Measurements from ENCODE around the gene GAREM1.

GAREM1 gene

GRCh38 chr18:32337347-32337746 lies 133.3 kb downstream of the GAREM1 start:
- Histone ChIP-seq H3K27me3 (ENCODE audit: control insufficient read depth, insufficient read depth, low read length) (no peaks in the 10 kb centered on the region), H3K4me3 (ENCODE audit: low read depth, low read length) (no peak overlapping the region), H3K4me1 (ENCODE audit: control insufficient read depth, insufficient read depth, low read length) (no peaks in the 10 kb centered on the region), H3K9ac (ENCODE audit: low read depth, low read length) (no peak overlapping the region), H3K36me3 (ENCODE audit: control insufficient read depth, insufficient read depth, low read length) (no peaks in the 10 kb centered on the region), H3K9me3 (ENCODE audit: control insufficient read depth, insufficient read depth, low read length) (no peaks in the 10 kb centered on the region)

- no peaks in the 10 kb centered on the region for H3K27me3 ChIP-seq (ENCODE audit: control insufficient read depth, insufficient read depth, low read length)
- no peaks in the 10 kb centered on the region for H3K4me1 ChIP-seq (ENCODE audit: control insufficient read depth, insufficient read depth, low read length)
- no peaks in the 10 kb centered on the region for H3K36me3 ChIP-seq (ENCODE audit: control insufficient read depth, insufficient read depth, low read length)
- no peak overlapping the region for H3K4me3 ChIP-seq (ENCODE audit: low read depth, low read length)
- H3K9ac ChIP-seq (ENCODE audit: low read depth, low read length), result no peak overlapping the region
- no peaks in the 10 kb centered on the region for H3K9me3 ChIP-seq (ENCODE audit: control insufficient read depth, insufficient read depth, low read length)
Measured at GRCh38 chr18:32335228-32335627, 135.5 kb downstream of the GAREM1 start.

GRCh38 chr18:32333781-32334180 lies 136.9 kb downstream of the GAREM1 start:
- H3K4me3 ChIP-seq (ENCODE audit: low read depth, low read length), result no peak overlapping the region
- no peaks in the 10 kb centered on the region for H3K27me3 ChIP-seq (ENCODE audit: control insufficient read depth, insufficient read depth, low read length)

GRCh38 chr18:32332708-32333107 lies 138.0 kb downstream of the GAREM1 start:
- no peak overlapping the region for H3K9ac ChIP-seq (ENCODE audit: low read depth, low read length)
- H3K36me3 ChIP-seq (ENCODE audit: control insufficient read depth, insufficient read depth, low read length), result no peaks in the 10 kb centered on the region
- H3K9me3 ChIP-seq (ENCODE audit: control insufficient read depth, insufficient read depth, low read length), result no peaks in the 10 kb centered on the region
- no peaks in the 10 kb centered on the region for H3K4me1 ChIP-seq (ENCODE audit: control insufficient read depth, insufficient read depth, low read length)
- no peaks in the 10 kb centered on the region for H3K27me3 ChIP-seq (ENCODE audit: control insufficient read depth, insufficient read depth, low read length)
- H3K4me3 ChIP-seq (ENCODE audit: low read depth, low read length), result no peak overlapping the region

More at GRCh38 chr18:32333781-32334180, 136.9 kb downstream of the GAREM1 start:
- Histone ChIP-seq H3K9ac (ENCODE audit: low read depth, low read length) (no peak overlapping the region), H3K36me3 (ENCODE audit: control insufficient read depth, insufficient read depth, low read length) (no peaks in the 10 kb centered on the region), H3K4me1 (ENCODE audit: control insufficient read depth, insufficient read depth, low read length) (no peaks in the 10 kb centered on the region), H3K9me3 (ENCODE audit: control insufficient read depth, insufficient read depth, low read length) (no peaks in the 10 kb centered on the region)

GRCh38 chr18:32328974-32329373 lies 141.7 kb downstream of the GAREM1 start:
- no peak overlapping the region for H3K9ac ChIP-seq (ENCODE audit: low read depth, low read length)
- peaks cover 8% of the 10 kb centered on the region for H3K4me1 ChIP-seq (ENCODE audit: control insufficient read depth, insufficient read depth, low read length)
- no peak overlapping the region for H3K4me3 ChIP-seq (ENCODE audit: low read depth, low read length)
- no peaks in the 10 kb centered on the region for H3K27me3 ChIP-seq (ENCODE audit: control insufficient read depth, insufficient read depth, low read length)
- H3K9me3 ChIP-seq (ENCODE audit: control insufficient read depth, insufficient read depth, low read length), result no peaks in the 10 kb centered on the region
- H3K36me3 ChIP-seq (ENCODE audit: control insufficient read depth, insufficient read depth, low read length), result no peaks in the 10 kb centered on the region

GRCh38 chr18:32328379-32328778 lies 142.3 kb downstream of the GAREM1 start:
- Histone ChIP-seq H3K9ac (ENCODE audit: low read depth, low read length) (no peak overlapping the region), H3K36me3 (ENCODE audit: control insufficient read depth, insufficient read depth, low read length) (no peaks in the 10 kb centered on the region), H3K4me3 (ENCODE audit: low read depth, low read length) (no peak overlapping the region), H3K4me1 (ENCODE audit: control insufficient read depth, insufficient read depth, low read length) (peaks cover 8% of the 10 kb centered on the region), H3K27me3 (ENCODE audit: control insufficient read depth, insufficient read depth, low read length) (no peaks in the 10 kb centered on the region), H3K9me3 (ENCODE audit: control insufficient read depth, insufficient read depth, low read length) (no peaks in the 10 kb centered on the region)

GRCh38 chr18:32326450-32327308 lies 144.0 kb downstream of the GAREM1 start:
- no peak overlapping the region for H3K4me3 ChIP-seq (ENCODE audit: low read depth, low read length)

GRCh38 chr18:32324181-32324580 lies 146.5 kb downstream of the GAREM1 start:
- H3K27me3 ChIP-seq (ENCODE audit: control insufficient read depth, insufficient read depth, low read length), result no peaks in the 10 kb centered on the region
- H3K36me3 ChIP-seq (ENCODE audit: control insufficient read depth, insufficient read depth, low read length), result no peaks in the 10 kb centered on the region
- H3K4me3 ChIP-seq (ENCODE audit: low read depth, low read length), result no peak overlapping the region
- H3K4me1 ChIP-seq (ENCODE audit: control insufficient read depth, insufficient read depth, low read length), result peaks cover 8% of the 10 kb centered on the region
- H3K9ac ChIP-seq (ENCODE audit: low read depth, low read length), result no peak overlapping the region
- H3K9me3 ChIP-seq (ENCODE audit: control insufficient read depth, insufficient read depth, low read length), result no peaks in the 10 kb centered on the region

More at GRCh38 chr18:32326450-32327308, 144.0 kb downstream of the GAREM1 start:
- Histone ChIP-seq H3K4me1 (ENCODE audit: control insufficient read depth, insufficient read depth, low read length) (peaks cover 8% of the 10 kb centered on the region), H3K9me3 (ENCODE audit: control insufficient read depth, insufficient read depth, low read length) (no peaks in the 10 kb centered on the region), H3K27me3 (ENCODE audit: control insufficient read depth, insufficient read depth, low read length) (no peaks in the 10 kb centered on the region), H3K36me3 (ENCODE audit: control insufficient read depth, insufficient read depth, low read length) (no peaks in the 10 kb centered on the region), H3K9ac (ENCODE audit: low read depth, low read length) (no peak overlapping the region)

GRCh38 chr18:32321826-32322225 lies 148.9 kb downstream of the GAREM1 start:
- peaks cover 8% of the 10 kb centered on the region for H3K4me1 ChIP-seq (ENCODE audit: control insufficient read depth, insufficient read depth, low read length)
- H3K9ac ChIP-seq (ENCODE audit: low read depth, low read length), result no peak overlapping the region
- H3K36me3 ChIP-seq (ENCODE audit: control insufficient read depth, insufficient read depth, low read length), result no peaks in the 10 kb centered on the region
- H3K27me3 ChIP-seq (ENCODE audit: control insufficient read depth, insufficient read depth, low read length), result no peaks in the 10 kb centered on the region
- H3K9me3 ChIP-seq (ENCODE audit: control insufficient read depth, insufficient read depth, low read length), result no peaks in the 10 kb centered on the region
- no peak overlapping the region for H3K4me3 ChIP-seq (ENCODE audit: low read depth, low read length)

- Histone ChIP-seq H3K9me3 (ENCODE audit: control insufficient read depth, insufficient read depth, low read length) (no peaks in the 10 kb centered on the region), H3K4me1 (ENCODE audit: control insufficient read depth, insufficient read depth, low read length) (no peaks in the 10 kb centered on the region), H3K27me3 (ENCODE audit: control insufficient read depth, insufficient read depth, low read length) (no peaks in the 10 kb centered on the region), H3K36me3 (ENCODE audit: control insufficient read depth, insufficient read depth, low read length) (no peaks in the 10 kb centered on the region), H3K9ac (ENCODE audit: low read depth, low read length) (no peak overlapping the region), H3K4me3 (ENCODE audit: low read depth, low read length) (no peak overlapping the region)
Measured at GRCh38 chr18:32319084-32319483, 151.6 kb downstream of the GAREM1 start.

- H3K27me3 ChIP-seq (ENCODE audit: control insufficient read depth, insufficient read depth, low read length), result no peaks in the 10 kb centered on the region
- H3K9ac ChIP-seq (ENCODE audit: low read depth, low read length), result no peak overlapping the region
- no peak overlapping the region for H3K4me3 ChIP-seq (ENCODE audit: low read depth, low read length)
- H3K36me3 ChIP-seq (ENCODE audit: control insufficient read depth, insufficient read depth, low read length), result no peaks in the 10 kb centered on the region
- no peaks in the 10 kb centered on the region for H3K9me3 ChIP-seq (ENCODE audit: control insufficient read depth, insufficient read depth, low read length)
- H3K4me1 ChIP-seq (ENCODE audit: control insufficient read depth, insufficient read depth, low read length), result no peaks in the 10 kb centered on the region
Measured at GRCh38 chr18:32318581-32318980, 152.1 kb downstream of the GAREM1 start.

GRCh38 chr18:32317651-32318050 lies 153.0 kb downstream of the GAREM1 start:
- H3K9ac ChIP-seq (ENCODE audit: low read depth, low read length), result no peak overlapping the region
- H3K4me1 ChIP-seq (ENCODE audit: control insufficient read depth, insufficient read depth, low read length), result no peaks in the 10 kb centered on the region
- H3K27me3 ChIP-seq (ENCODE audit: control insufficient read depth, insufficient read depth, low read length), result no peaks in the 10 kb centered on the region
- H3K36me3 ChIP-seq (ENCODE audit: control insufficient read depth, insufficient read depth, low read length), result no peaks in the 10 kb centered on the region
- no peaks in the 10 kb centered on the region for H3K9me3 ChIP-seq (ENCODE audit: control insufficient read depth, insufficient read depth, low read length)
- no peak overlapping the region for H3K4me3 ChIP-seq (ENCODE audit: low read depth, low read length)
